Ammon's horn (tissue), 1 donor: Measurements from ENCODE around the gene TSPAN31.
"Not testable (repeated sequence)": the region's sequence is repeated elsewhere in the genome, so short reads cannot be mapped to it uniquely, and the experiment has no call there.

ENCODE experiments used
- DNase-seq: peaks from one replicate; pipeline ENCODE4 v3.0.0-alpha.2; 2016; ENCODE audit warnings: low spot score

The TSPAN31 gene

GRCh38 chr12:57767305-57767698, 22.5 kb downstream of the TSPAN31 start:
- DNase-seq, result no peak

- DNase-seq, result no peak
Observed at GRCh38 chr12:57767876-57768275, 23.0 kb downstream of the TSPAN31 start.

- no peak for DNase-seq
Observed at GRCh38 chr12:57769594-57769993, 24.8 kb downstream of the TSPAN31 start.

GRCh38 chr12:57770734-57771133, 25.9 kb downstream of the TSPAN31 start:
- DNase-seq, result no peak

- peak; percentile 83 for DNase-seq
Observed at GRCh38 chr12:57771236-57771872, 26.5 kb downstream of the TSPAN31 start.

- peak; percentile 98 for DNase-seq
Observed at GRCh38 chr12:57771873-57772428, 27.1 kb downstream of the TSPAN31 start, which contains the start of gene METTL1. Gene METTL1, minus strand, starts transcription at chr12:57772105. Its CDS starts 22 bp downstream, at chr12:57772083.

GRCh38 chr12:57772429-57773322, 27.8 kb downstream of the TSPAN31 start, which contains the start of gene EEF1AKMT3:
Gene EEF1AKMT3, plus strand, starts transcription at chr12:57772614. Its CDS starts 111 bp downstream, at chr12:57772725.
- DNase-seq, result peak; percentile 55

GRCh38 chr12:57774634-57775033, 29.8 kb downstream of the TSPAN31 start:
- DNase-seq, result not testable (repeated sequence)

- no peak for DNase-seq
Observed at GRCh38 chr12:57775044-57775443, 30.2 kb downstream of the TSPAN31 start.

GRCh38 chr12:57775563-57776246, 30.9 kb downstream of the TSPAN31 start:
- no peak for DNase-seq

GRCh38 chr12:57776247-57776587, 31.4 kb downstream of the TSPAN31 start:
- DNase-seq, result no peak

- no peak for DNase-seq
Observed at GRCh38 chr12:57777367-57777766, 32.5 kb downstream of the TSPAN31 start.

- no peak for DNase-seq
Observed at GRCh38 chr12:57777911-57778310, 33.1 kb downstream of the TSPAN31 start.

GRCh38 chr12:57779736-57780135, 34.9 kb downstream of the TSPAN31 start:
- DNase-seq, result no peak

GRCh38 chr12:57780284-57780897, 35.6 kb downstream of the TSPAN31 start:
- no peak for DNase-seq

- DNase-seq, result no peak
Observed at GRCh38 chr12:57781244-57781643, 36.4 kb downstream of the TSPAN31 start.

GRCh38 chr12:57781801-57782200, 37.0 kb downstream of the TSPAN31 start:
- no peak for DNase-seq

GRCh38 chr12:57782243-57782607, 37.4 kb downstream of the TSPAN31 start:
- DNase-seq, result no peak

GRCh38 chr12:57782608-57783465, 38.0 kb downstream of the TSPAN31 start, which contains the start of gene TSFM:
Gene TSFM, plus strand, starts transcription at chr12:57782787. Its CDS starts 15 bp downstream, at chr12:57782802.
- peak; percentile 96 for DNase-seq

GRCh38 chr12:57783466-57783801, 38.6 kb downstream of the TSPAN31 start:
- DNase-seq, result no peak

- no peak for DNase-seq
Observed at GRCh38 chr12:57783861-57784260, 39.0 kb downstream of the TSPAN31 start.
